NCI-H345 treated with DMSO at 0.1 percent for 48 hours (cell line): ENCODE results near the gene CKAP2L.

Experiments used
- DNase-seq: peaks from one replicate; lab custom pipeline; 2025; ENCODE audit not compliant: unreplicated experiment; lab: John Stamatoyannopoulos, UW

CKAP2L gene

DNA sequence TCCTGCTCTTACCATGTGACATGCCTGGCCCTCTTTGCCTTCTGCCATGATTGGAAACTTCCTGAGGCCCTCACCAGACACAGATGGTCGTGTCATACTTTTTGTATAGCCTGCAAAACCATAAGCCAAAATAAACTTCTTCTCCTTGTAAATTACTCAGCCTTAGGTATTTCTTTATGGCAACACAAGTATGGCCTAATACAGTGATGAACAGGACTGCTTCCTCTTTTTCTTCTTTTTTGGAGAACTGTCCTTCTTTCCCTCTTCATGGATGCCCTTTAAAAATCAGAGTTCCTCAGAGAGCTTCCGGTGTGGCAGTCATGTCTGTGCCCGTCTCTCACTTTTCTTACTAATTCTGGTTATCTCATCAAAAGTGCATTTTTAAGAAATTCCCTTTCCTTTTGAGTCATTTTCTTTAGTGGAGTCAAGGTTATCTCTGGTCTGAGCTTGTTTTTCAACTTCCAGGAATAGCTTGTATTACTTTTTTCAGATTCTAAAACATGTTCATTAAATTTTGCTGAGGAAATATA is 29.1 kb upstream of the CKAP2L start:
- DNase-seq, result no peak

DNA sequence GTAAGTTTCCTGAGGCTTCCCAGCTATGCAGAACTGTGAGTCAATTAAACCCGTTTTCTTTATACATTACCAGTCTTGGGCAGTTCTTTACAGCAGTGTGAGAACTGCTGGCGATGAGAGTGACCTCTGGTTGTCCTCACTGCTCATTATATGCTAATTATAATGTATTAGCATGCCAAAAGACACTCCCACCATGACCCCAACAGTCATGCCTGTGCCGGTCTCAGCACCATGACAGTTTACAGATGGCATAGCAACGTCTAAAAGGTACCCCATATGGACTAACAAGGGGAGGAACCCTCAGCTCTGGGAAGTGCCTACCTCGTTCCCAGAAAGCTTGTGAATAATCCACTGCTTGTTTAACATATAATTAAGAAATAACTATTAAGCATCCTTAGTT is 28.0 kb upstream of the CKAP2L start:
- no peak for DNase-seq

DNA sequence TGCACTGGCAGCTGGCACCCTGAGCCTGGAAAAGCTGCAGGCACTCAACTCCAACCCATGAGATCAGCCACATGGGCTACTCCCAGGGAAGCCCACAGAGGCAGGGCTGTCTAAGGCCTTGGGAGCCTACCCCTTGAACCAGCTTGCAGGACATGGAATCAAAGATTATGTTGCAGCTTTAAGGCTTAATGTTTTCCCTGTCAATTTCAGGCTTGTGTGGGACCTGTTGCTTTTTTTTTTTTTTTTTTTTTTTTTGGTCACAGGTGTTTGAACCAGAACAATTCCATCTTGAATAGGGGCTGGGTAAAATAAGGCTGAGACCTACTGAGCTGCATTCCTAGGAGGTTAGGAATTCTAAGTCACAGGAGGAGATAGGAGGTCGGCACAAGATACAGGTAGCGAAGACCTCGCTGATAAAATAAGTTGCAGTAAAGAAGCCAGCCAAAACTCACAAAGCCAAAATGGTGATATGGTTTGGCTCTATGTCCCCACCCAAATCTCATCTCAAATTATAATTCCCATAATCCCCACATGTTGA is 27.4 kb upstream of the CKAP2L start:
- no peak for DNase-seq

GRCh38 chr2:112791019-112791418 is 26.6 kb upstream of the CKAP2L start:
- DNase-seq, result no peak

DNA sequence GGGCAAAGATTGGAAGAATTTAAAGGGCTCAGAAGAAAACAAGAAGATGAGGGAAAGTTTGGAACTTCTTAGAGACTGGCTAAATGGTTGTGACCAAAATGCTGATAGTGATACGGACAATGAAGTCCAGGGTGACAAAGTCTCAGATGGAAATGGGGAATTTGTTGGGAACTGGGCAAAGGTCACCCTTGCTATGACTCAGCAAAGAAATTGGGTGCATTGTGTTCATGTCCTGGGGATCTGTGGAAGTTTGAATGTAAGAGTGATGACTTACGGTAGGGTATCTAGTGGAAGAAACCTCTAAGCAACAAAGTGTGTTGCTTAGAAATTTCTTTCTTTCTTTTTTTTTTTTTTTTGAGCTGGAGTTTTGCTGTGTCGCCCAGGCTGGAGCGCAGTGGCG is 25.9 kb upstream of the CKAP2L start:
- DNase-seq, result no peak

GRCh38 chr2:112789186-112789585 is 24.8 kb upstream of the CKAP2L start:
- no peak for DNase-seq

- no peak for DNase-seq
Observed at GRCh38 chr2:112788653-112789052, 24.2 kb upstream of the CKAP2L start.

- DNase-seq, result no peak
Observed at GRCh38 chr2:112787729-112788393, 23.5 kb upstream of the CKAP2L start.

DNA sequence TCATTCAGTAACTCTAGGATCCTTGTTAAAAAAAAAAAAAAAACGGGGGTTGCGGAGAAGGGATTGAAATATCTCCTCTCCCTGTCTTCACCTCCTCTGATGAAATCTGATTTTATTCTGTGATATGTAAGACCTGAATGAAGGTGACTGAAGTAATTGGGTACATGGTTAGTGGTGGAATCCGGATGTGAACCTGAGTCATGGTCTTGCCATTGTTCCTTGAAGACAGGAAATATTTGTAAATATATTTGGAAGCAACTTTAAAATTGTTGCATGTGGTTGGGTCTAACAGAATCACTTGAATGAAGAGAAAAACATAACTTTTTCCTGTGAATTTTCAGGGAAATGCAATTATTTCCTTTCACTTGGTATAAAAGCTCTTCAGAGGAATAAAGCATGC is 22.9 kb upstream of the CKAP2L start:
- no peak for DNase-seq

DNA sequence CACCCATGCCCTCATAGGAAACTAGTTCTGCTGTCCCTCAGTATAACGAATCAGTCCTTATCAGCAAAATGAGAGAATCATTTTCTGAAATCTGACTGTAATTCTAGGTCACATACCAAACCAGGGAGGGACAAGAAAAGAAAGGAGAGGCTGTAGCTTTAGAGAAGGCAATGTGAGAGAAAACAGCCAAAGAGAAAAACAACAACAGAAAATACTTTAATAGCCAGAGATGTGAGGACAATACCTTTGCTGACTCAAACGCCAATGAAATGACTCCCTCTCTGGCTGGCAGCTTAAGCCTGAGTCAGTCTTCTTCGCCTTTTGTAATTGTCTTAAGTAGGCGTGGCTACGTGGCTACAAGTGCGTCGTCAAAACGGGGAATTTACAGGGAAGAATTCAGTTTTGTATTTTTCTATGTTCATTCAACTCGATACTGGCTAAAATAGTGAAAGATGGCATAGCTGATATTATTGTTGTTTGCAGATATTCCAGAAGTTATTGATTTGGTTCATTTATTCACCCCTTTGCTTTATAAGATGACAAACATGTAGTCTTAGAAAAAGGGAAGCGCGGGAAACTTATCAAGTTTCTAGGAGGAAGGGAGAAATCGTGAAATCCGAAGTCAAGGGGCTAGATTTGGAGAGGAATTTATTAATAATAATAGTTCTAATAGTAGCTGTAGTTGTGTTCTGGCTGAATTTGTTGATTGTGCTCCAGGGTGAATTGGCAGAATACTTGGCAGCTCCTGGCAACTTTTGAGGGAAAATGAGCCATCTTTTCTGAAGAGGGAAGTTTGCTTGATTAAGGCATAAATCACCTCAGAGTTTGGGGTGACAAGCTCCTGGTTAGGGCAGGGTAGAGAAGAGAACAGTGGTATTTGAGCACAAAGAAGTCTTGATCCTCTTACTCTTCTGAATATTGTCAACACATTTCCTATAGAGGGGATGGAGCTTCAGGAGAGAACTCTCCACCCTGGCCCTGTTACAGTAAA is 20.1 kb upstream of the CKAP2L start, which contains the start of gene IL1A:
IL1A (minus strand) TSS at position 295 of the 991 bp plus-strand sequence. CDS start 723 bp downstream, outside the sequence.
- no peak for DNase-seq

- no peak for DNase-seq
Observed at GRCh38 chr2:112783187-112783714, 18.8 kb upstream of the CKAP2L start.

DNA sequence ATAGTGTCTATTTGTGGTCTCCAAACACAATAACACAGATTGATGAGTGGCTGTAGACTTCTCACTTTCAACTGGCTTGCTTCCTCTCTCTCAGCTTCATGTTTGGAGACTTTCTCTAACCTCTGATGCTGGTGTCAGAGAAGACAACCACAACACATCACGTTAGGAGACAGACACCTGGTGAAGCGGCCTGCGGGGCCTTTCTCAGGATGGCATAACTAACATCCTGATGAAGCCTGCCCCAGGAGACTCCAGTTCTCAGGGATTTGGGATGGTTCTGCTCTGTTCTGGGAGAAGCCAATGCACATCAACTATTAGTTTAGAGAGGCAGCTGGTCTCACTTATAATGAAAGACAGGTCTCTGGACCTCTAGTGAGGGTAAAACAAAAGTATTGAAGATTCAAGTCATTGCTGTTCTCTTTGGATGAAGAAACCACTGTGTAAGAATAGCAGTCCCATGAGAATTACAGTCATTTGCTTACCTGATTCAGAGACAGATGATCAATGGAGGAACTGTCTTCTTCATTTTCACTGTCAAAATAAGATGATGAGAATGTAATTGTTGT is 17.9 kb upstream of the CKAP2L start:
- no peak for DNase-seq

DNA sequence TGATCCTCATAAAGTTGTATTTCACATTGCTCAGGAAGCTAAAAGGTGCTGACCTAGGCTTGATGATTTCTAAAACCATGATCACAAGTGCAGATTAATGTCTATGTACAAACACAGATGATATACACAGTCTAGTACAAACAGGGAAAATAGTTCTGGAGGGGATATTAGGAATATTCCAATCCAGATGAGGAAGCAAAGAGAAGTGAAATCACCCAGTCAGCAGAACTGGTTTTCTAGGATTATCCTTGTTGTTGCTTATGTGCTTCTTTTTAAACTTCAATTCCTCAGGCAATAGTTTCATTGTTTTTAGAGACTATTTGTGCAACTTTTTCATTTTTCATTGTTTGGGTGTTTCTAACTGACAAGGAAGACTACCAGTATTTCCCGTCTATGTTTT is 15.2 kb upstream of the CKAP2L start:
- no peak for DNase-seq

DNA sequence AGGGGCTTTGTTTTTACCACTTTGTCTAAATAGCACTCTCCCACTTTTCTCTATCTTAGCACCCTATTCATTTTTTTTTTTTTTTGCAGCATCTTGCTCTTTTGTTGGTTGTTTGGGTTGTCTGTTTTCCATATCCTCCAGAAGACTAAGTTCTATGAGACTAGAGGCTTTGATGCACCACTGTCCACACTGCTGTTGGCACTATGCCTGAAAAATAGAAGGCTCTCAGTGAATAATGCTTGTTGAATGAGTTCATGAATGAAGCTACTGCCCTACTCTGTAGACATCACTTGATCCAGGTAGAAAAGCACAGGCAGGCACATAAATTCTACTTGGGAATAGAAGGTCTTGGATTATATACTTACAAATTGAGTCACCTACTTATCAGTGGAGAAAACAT is 12.6 kb upstream of the CKAP2L start:
- DNase-seq, result no peak

- no peak for DNase-seq
Observed at GRCh38 chr2:112776113-112776512, 11.7 kb upstream of the CKAP2L start.

GRCh38 chr2:112774536-112775285 is 10.3 kb upstream of the CKAP2L start:
- no peak for DNase-seq

DNA sequence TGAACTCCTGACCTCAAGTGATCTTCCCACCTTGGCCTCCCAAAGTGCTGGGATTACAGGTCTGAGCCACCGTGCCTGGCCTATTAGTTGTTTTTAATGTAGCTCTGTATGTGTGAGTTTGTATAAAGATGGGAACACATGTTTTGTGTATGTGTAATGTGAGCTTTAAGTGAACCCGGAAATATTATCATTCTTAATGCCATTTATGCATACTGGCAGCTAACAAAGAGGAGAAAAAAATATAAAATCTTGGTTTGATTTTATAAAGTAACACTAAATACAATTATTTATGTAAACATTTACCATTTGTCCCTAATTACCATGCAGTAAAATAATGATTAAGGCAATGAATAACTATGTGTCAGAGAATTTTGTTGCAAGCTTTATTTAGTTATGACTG is 9.1 kb upstream of the CKAP2L start:
- no peak for DNase-seq

DNA sequence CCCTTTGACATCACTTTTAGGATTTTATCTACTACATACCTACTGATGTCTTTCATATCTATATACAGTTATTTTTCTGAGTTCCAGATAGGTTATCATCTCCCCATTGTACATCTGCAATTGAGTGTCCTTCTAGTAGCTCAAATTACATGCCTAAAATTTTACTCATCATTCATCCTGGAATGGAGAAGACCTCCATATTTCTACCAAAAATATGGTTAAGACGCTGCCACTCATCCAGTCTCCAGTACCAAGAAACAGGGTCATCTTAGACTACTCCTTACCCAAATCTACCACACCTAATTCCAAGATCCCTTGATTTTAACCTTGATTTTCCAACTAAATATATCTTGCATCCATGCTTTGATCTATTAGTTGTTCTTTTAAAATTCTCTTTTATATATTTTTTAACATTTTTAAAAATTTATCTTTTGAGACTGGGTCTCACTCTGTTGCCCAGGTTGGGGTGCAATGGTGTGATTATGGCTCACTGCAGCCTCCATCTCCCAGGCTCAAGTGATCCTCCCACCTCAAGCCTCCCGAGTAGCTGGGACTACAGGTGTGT is 8.6 kb upstream of the CKAP2L start:
- no peak for DNase-seq

GRCh38 chr2:112772322-112772721 is 7.9 kb upstream of the CKAP2L start:
- DNase-seq, result no peak

DNA sequence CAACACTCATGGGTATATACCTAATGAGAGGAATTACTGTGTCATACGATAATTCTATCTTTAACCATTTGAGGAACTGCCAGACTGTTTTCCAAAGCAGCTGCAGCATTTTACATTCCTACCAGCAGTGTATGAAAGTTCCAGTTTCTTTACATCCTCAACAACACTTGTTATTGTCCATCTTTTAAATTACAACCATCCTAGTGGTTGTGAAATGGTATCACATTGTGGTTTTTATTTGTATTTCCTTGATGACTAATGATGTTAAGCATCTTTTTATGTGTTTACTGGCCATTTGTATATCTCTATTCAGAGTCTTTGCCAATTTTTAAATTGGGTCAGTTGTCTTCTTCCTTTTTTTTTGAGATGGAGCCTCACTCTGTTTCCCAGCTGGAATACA is 4.0 kb upstream of the CKAP2L start:
- DNase-seq, result no peak
